CD14-positive monocyte (primary cell): ENCODE results near the gene PFKL. TPM values are rescaled to one million over a fixed set of nuclear protein-coding genes. Genes with fewer than 3 reads are reported as not detected.
A peak's percentile ranks its signal among the peaks of the same experiment; 100 is the strongest.

Experiments
- DNase-seq, 3 donors: peaks; one replicate each; pipeline ENCODE4 v3.0.0-alpha.2; 2011 to 2022
- H2AFZ ChIP-seq: 2 replicates; pipeline ENCODE4 v1.6.0; 2012; ENCODE audit warnings: mild to moderate bottlenecking, low read depth, low read length, inconsistent platforms; ENCODE audit not compliant: insufficient read depth, poor library complexity, severe bottlenecking
- H3K27ac ChIP-seq, 2 donors: 1 replicate in 1 of 2; 2 replicates in 1 of 2; pipeline ENCODE4 v1.5.1; 2012 to 2013; ENCODE audit warnings: low read length in 2 of 2, control low read depth in 1 of 2, inconsistent platforms in 1 of 2, low read depth in 1 of 2, mild to moderate bottlenecking in 1 of 2
- H3K27me3 ChIP-seq, 2 donors: one replicate each; pipeline versions ENCODE4 v1.6.0 to v1.6.1; 2011 to 2013; ENCODE audit warnings: low read length in 2 of 2; ENCODE audit not compliant: control insufficient read depth in 2 of 2, insufficient read depth in 2 of 2
- H3K36me3 ChIP-seq, 2 donors: replicated peaks in 1 of 2; 1 replicate in 1 of 2; 2 replicates in 1 of 2; pipeline versions ENCODE4 v1.5.1 to v1.6.1; 2012 to 2013; ENCODE audit warnings: low read length in 2 of 2, control low read depth in 1 of 2, inconsistent platforms in 1 of 2, mild to moderate bottlenecking in 1 of 2; ENCODE audit not compliant: insufficient read depth in 2 of 2, control insufficient read depth in 1 of 2
- H3K4me1 ChIP-seq, 2 donors: 1 replicate in 1 of 2; 2 replicates in 1 of 2; pipeline versions ENCODE4 v1.5.1 to v1.6.1; 2012 to 2013; ENCODE audit warnings: low read length in 2 of 2, control low read depth in 1 of 2, inconsistent platforms in 1 of 2, mild to moderate bottlenecking in 1 of 2, moderate library complexity in 1 of 2; ENCODE audit not compliant: insufficient read depth in 2 of 2, control insufficient read depth in 1 of 2
- H3K4me2 ChIP-seq: replicated peaks from 2 replicates; pipeline ENCODE3; 2012; ENCODE audit warnings: low read length, moderate library complexity, mild to moderate bottlenecking; ENCODE audit not compliant: poor library complexity, severe bottlenecking; ENCODE audit errors: extremely low read depth
- H3K4me3 ChIP-seq, 3 experiments: fragments of 200-600 bp in 1 of 3; sonication (generic) in 1 of 3; replicated peaks in 1 of 3; 1 replicate in 2 of 3; 2 replicates in 1 of 3; pipeline ENCODE4 v1.5.1; 2011 to 2013; ENCODE audit warnings: low read length in 3 of 3, mild to moderate bottlenecking in 3 of 3, control low read depth in 2 of 3, low read depth in 2 of 3, inconsistent platforms in 1 of 3, moderate library complexity in 1 of 3
- H3K79me2 ChIP-seq: 2 replicates; pipeline ENCODE4 v1.6.0; 2012; ENCODE audit warnings: mild to moderate bottlenecking, control low read depth, inconsistent platforms, low read length, moderate library complexity; ENCODE audit not compliant: insufficient read depth
- H3K9ac ChIP-seq: 2 replicates; pipeline ENCODE4 v1.6.0; 2017; ENCODE audit warnings: low read length, mild to moderate bottlenecking; ENCODE audit not compliant: insufficient read depth, poor library complexity, severe bottlenecking
- H3K9me3 ChIP-seq, 2 donors: replicated peaks in 1 of 2; 1 replicate in 1 of 2; 2 replicates in 1 of 2; pipeline versions ENCODE4 v1.5.1 to v1.6.1; 2012 to 2013; ENCODE audit warnings: low read length in 2 of 2, control low read depth in 1 of 2; ENCODE audit not compliant: control insufficient read depth in 1 of 2, insufficient read depth in 1 of 2
- H4K20me1 ChIP-seq: 2 replicates; pipeline ENCODE4 v1.6.0; 2012; ENCODE audit warnings: mild to moderate bottlenecking, low read length, control low read depth, moderate library complexity; ENCODE audit not compliant: insufficient read depth
- H3K27ac Mint-ChIP-seq, 7 donors: one replicate each; pipeline ENCODE4 v1.8.0; 2020; ENCODE audit warnings: mild to moderate bottlenecking in 7 of 7, mixed read lengths in 7 of 7, moderate library complexity in 6 of 7, inconsistent platforms in 2 of 7
- H3K27me3 Mint-ChIP-seq, 3 donors: one replicate each; pipeline ENCODE4 v1.8.0; 2021 to 2022; ENCODE audit warnings: low read depth in 3 of 3, mild to moderate bottlenecking in 3 of 3, mixed read lengths in 3 of 3, moderate library complexity in 3 of 3, inconsistent platforms in 1 of 3
- H3K36me3 Mint-ChIP-seq, 2 donors: one replicate each; pipeline ENCODE4 v1.8.0; 2020; ENCODE audit warnings: mixed read lengths in 2 of 2, inconsistent platforms in 1 of 2, mild to moderate bottlenecking in 1 of 2
- H3K4me1 Mint-ChIP-seq: one replicate; pipeline ENCODE4 v1.8.0; 2020; ENCODE audit warnings: mild to moderate bottlenecking, mixed read lengths
- H3K4me3 Mint-ChIP-seq, 2 donors: one replicate each; pipeline ENCODE4 v1.8.0; 2020; ENCODE audit warnings: mild to moderate bottlenecking in 2 of 2, mixed read lengths in 2 of 2, moderate library complexity in 1 of 2
- H3K9me3 Mint-ChIP-seq, 7 donors: one replicate each; pipeline ENCODE4 v1.8.0; 2020 to 2022; ENCODE audit warnings: mixed read lengths in 7 of 7, mild to moderate bottlenecking in 6 of 7, moderate library complexity in 6 of 7, inconsistent platforms in 2 of 7
- CTCF ChIP-seq: fragments of 200-600 bp; IDR thresholded peaks from one replicate; pipeline ENCODE4 v1.8.0; 2022; ENCODE audit warnings: antibody characterized with exemption, mild to moderate bottlenecking
- WGBS: methylation state at CpG from one replicate; pipeline ENCODE4 v1.1.5; 2013; ENCODE audit warnings: missing lambda C conversion rate; ENCODE audit not compliant: insufficient coverage; 5-methylcytosine and 5-hydroxymethylcytosine counted together
- intact Hi-C, 2 donors: fragments of 100-400 bp; cut with micrococcal nuclease; formaldehyde crosslinking; loops; one replicate each; pipeline versions ENCODE4 v1.15.0 to v1.15.1; 2023
- polyA plus RNA-seq, 3 donors: library from polyadenylated mRNA; depleted of rRNA in 1 of 3; unstranded in 2 of 3; stranded (reverse) in 1 of 3; fragments of 300-500 nt in 2 of 3; fragments of >200 nt in 1 of 3; fragmentation: Illumina TruSeq in 2 of 3; gene quantifications; 1 replicate in 2 of 3; 2 replicates in 1 of 3; pipeline ENCODE4 v1.2.3, GENCODE V29; 2012 to 2021

PFKL gene
- polyA plus RNA-seq, 3 donors: 105 to 133 (median 113) TPM

GRCh38 chr21:44371596-44371995 lies 71.7 kb downstream of the PFKL start:
- no peaks in the 10 kb centered on the region for H3K27me3 ChIP-seq
- Mint-ChIP-seq H3K4me3 (no peak overlapping the region), H3K4me1 (peaks cover 53% of the 10 kb centered on the region), H3K27ac (no peak overlapping the region), H3K27me3 (peaks cover 2 to 10% (median 8%) of the 10 kb centered on the region in 3 donors), H3K9me3 (peaks cover 0 to 7% (median 2%) of the 10 kb centered on the region in 7 donors), H3K36me3 (peaks cover 70 to 90% of the 10 kb centered on the region in 2 donors)
- intact Hi-C loops: no loop called here
- H3K27ac ChIP-seq: no peak overlapping the region
- no peaks in the 10 kb centered on the region for H3K9me3 ChIP-seq
- no peak overlapping the region for H3K4me3 ChIP-seq
- H2AFZ ChIP-seq: no peak overlapping the region
- no peak for TF ChIP-seq CTCF
- peaks cover 40% of the 10 kb centered on the region for H4K20me1 ChIP-seq
- no peak overlapping the region for H3K4me2 ChIP-seq
- H3K9ac ChIP-seq: no peak overlapping the region
- peaks cover 5% of the 10 kb centered on the region for H3K79me2 ChIP-seq
- no peak for DNase-seq
- 100% methylated on average over 5 of the region's 6 CpGs for WGBS
- peaks cover 33 to 48% of the 10 kb centered on the region in 2 donors for H3K4me1 ChIP-seq
- H3K36me3 ChIP-seq: peaks cover 56 to 57% of the 10 kb centered on the region in 2 donors

DNA sequence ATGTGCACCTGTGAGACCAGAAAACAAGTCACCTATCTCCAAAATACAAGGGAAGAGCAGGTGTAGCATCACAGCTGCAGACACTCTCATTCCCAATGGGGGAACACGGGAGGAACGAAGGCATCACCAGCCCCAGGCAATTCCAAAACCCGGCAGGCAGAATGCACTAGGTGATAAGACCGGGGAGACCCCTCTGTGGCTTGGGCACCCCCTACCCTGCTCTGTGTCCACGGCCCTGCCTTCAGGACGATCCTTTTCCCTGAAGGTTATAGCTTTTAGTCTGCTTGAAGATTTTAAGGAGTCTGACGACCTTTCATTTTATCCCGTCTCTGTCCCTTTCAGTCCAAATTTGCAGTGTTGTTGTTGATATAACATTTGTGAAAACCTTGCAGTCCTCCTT lies 72.8 kb downstream of the PFKL start:
- Mint-ChIP-seq H3K4me1 (peaks cover 55% of the 10 kb centered on the region), H3K27me3 (peaks cover 2 to 14% (median 6%) of the 10 kb centered on the region in 3 donors), H3K27ac (peak overlapping the region in 1 of 7 donors; percentile 70), H3K36me3 (peaks cover 71 to 90% of the 10 kb centered on the region in 2 donors), H3K4me3 (no peak overlapping the region), H3K9me3 (peaks cover 0 to 7% (median 2%) of the 10 kb centered on the region in 7 donors)
- TF ChIP-seq CTCF: no peak
- H3K27ac ChIP-seq: no peak overlapping the region
- H3K36me3 ChIP-seq: peaks cover 56 to 57% of the 10 kb centered on the region in 2 donors
- peaks cover 7% of the 10 kb centered on the region for H3K79me2 ChIP-seq
- no peak overlapping the region for H2AFZ ChIP-seq
- H3K9ac ChIP-seq: no peak overlapping the region
- H3K4me2 ChIP-seq: no peak overlapping the region
- WGBS: 98% methylated on average over 5 of the region's 8 CpGs
- intact Hi-C loops: no loop called here
- peaks cover 40% of the 10 kb centered on the region for H4K20me1 ChIP-seq
- no peaks in the 10 kb centered on the region for H3K27me3 ChIP-seq
- DNase-seq: no peak
- H3K4me1 ChIP-seq: peaks cover 33 to 48% of the 10 kb centered on the region in 2 donors
- H3K4me3 ChIP-seq: no peak overlapping the region
- no peaks in the 10 kb centered on the region for H3K9me3 ChIP-seq
